Measurements from ENCODE around the gene PARP2.

DNA sequence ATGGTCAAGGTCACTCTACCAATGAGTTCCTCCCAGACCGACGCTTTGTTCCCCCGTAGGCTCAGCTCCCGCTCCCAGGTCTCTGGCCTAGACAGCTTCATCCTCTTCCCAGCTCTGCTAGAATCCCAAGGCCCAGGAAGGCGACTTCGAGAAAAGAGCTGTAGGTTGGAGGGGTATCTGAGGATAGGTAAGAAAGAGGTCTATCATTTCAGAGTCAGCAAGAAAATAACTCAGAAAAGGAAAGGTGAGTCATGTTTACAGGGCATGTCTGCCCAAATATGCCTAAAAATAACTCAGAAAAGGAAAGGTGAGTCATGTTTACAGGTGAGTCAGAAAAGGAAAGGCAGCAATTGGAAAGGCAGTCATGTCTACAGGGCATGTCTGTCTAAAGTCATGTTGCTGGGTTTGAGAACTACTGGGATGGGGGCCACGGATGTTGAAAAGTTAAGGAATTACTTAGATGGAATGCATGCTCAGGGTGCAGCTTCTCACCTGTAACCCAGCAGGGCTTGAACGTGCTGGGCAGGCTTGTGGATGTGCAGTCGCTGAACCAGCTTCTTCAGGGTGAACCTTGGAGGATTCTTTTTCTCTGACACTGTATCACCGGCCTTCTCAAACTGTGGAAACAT, 57.6 kb downstream of the PARP2 start:
- TF ChIP-seq FOXA1 (IDR thresholded peaks at IDR 0.05) (no peak), ZNF384 (IDR thresholded peaks at IDR 0.05) (no peak), TARDBP (IDR thresholded peaks at IDR 0.05) (no peak), SUZ12 (IDR thresholded peaks at IDR 0.05) (no peak), LEF1 (IDR thresholded peaks at IDR 0.05; ENCODE audit: borderline replicate concordance) (no peak), FOXM1 (IDR thresholded peaks at IDR 0.05; ENCODE audit: borderline replicate concordance) (no peak), FOXK2 (IDR thresholded peaks at IDR 0.05) (no peak), L3MBTL2 (conservative IDR thresholded peaks at IDR 0.05) (no peak), SP1 (IDR thresholded peaks at IDR 0.05) (no peak), BHLHE40 (IDR thresholded peaks at IDR 0.05; ENCODE audit: borderline replicate concordance) (no peak)
